SK-N-SH treated with all-trans-retinoic acid at 6 μM for 48 hours (cell line): ENCODE results near the gene PTPN13.

Experiments used
- ATAC-seq: fragments of 200-7000 bp; cut with Tn5 transposase; 3 replicates; pipeline ENCODE4 v1.9.1; 2020; ENCODE audit warnings: mild to moderate bottlenecking, moderate library complexity
- ARNTL ChIP-seq: fragments of 450-650 bp; formaldehyde crosslinking; IDR thresholded peaks from 2 replicates; pipeline ENCODE4 v1.5.0; 2020; ENCODE audit warnings: low read depth, mild to moderate bottlenecking, moderate library complexity, borderline replicate concordance
- BACH2 ChIP-seq: fragments of 250-450 bp; sonication (Bioruptor Pico); IDR thresholded peaks from 2 replicates; pipeline ENCODE4 v1.9.0; 2021; ENCODE audit warnings: mild to moderate bottlenecking, borderline replicate concordance
- CSDC2 ChIP-seq: fragments of 250-450 bp; sonication (Bioruptor Pico); IDR thresholded peaks from 2 replicates; pipeline ENCODE4 v1.5.0; 2020; ENCODE audit warnings: mild to moderate bottlenecking, moderate library complexity
- GLIS3 ChIP-seq: fragments of 250-450 bp; sonication (Bioruptor Pico); IDR thresholded peaks from 2 replicates; pipeline ENCODE4 v1.5.0; 2020; ENCODE audit warnings: mild to moderate bottlenecking, moderate library complexity
- ISL1 ChIP-seq: fragments of 250-450 bp; sonication (Bioruptor Pico); IDR thresholded peaks from 2 replicates; pipeline ENCODE4 v2.1.2; 2022; ENCODE audit warnings: mild to moderate bottlenecking, moderate library complexity
- OSR1 ChIP-seq: fragments of 250-450 bp; sonication (Bioruptor Pico); IDR thresholded peaks from 2 replicates; pipeline ENCODE4 v1.8.0; 2022; ENCODE audit warnings: moderate library complexity, mild to moderate bottlenecking, inconsistent platforms
- PPARA ChIP-seq: fragments of 250-450 bp; sonication (Bioruptor Pico); IDR thresholded peaks from 2 replicates; pipeline ENCODE4 v1.5.0; 2020; ENCODE audit warnings: mild to moderate bottlenecking, borderline replicate concordance
- RARB ChIP-seq: fragments of 250-450 bp; sonication (Bioruptor Pico); IDR thresholded peaks from 2 replicates; pipeline ENCODE4 v1.8.0; 2021; ENCODE audit warnings: mild to moderate bottlenecking, moderate library complexity
- TCF4 ChIP-seq: fragments of 250-450 bp; sonication (Bioruptor Pico); IDR thresholded peaks from 2 replicates; pipeline ENCODE4 v1.8.0; 2021; ENCODE audit warnings: mild to moderate bottlenecking, moderate library complexity, borderline replicate concordance
- TOX ChIP-seq: fragments of 250-450 bp; sonication (Bioruptor Pico); IDR thresholded peaks from 2 replicates; pipeline ENCODE4 v1.8.0; 2021; ENCODE audit warnings: mild to moderate bottlenecking, moderate library complexity, borderline replicate concordance
- TSHZ2 ChIP-seq: fragments of 250-450 bp; sonication (Bioruptor Pico); IDR thresholded peaks from 2 replicates; pipeline ENCODE4 v1.5.0; 2020; ENCODE audit warnings: mild to moderate bottlenecking, moderate library complexity
- ZC3H10 ChIP-seq: fragments of 250-450 bp; sonication (Bioruptor Pico); IDR thresholded peaks from 2 replicates; pipeline ENCODE4 v1.5.1; 2021; ENCODE audit warnings: mild to moderate bottlenecking, moderate library complexity
- ZFP30 ChIP-seq: fragments of 450-650 bp; formaldehyde crosslinking; IDR thresholded peaks from 2 replicates; pipeline ENCODE4 v1.5.0; 2022; ENCODE audit warnings: mild to moderate bottlenecking, moderate library complexity
- ZNF565 ChIP-seq: fragments of 450-650 bp; formaldehyde crosslinking; conservative IDR thresholded peaks from 2 replicates; pipeline ENCODE4 v1.5.0; 2020; ENCODE audit warnings: low read depth, mild to moderate bottlenecking, moderate library complexity
- ZNF70 ChIP-seq: fragments of 450-650 bp; formaldehyde crosslinking; IDR thresholded peaks from 2 replicates; pipeline ENCODE4 v1.5.0; 2020; ENCODE audit warnings: mild to moderate bottlenecking, moderate library complexity
- ZNF8 ChIP-seq: fragments of 450-650 bp; formaldehyde crosslinking; IDR thresholded peaks from 2 replicates; pipeline ENCODE4 v1.5.0; 2020; ENCODE audit warnings: mild to moderate bottlenecking, moderate library complexity
- TF ChIP-seq, protein P1 (sequence below): fragments of 250-450 bp; sonication (Bioruptor Pico); IDR thresholded peaks from 2 replicates; pipeline ENCODE4 v1.5.1; 2021; ENCODE audit warnings: mild to moderate bottlenecking, moderate library complexity
- TF ChIP-seq, protein P2 (sequence below): fragments of 250-450 bp; sonication (Bioruptor Pico); IDR thresholded peaks from 2 replicates; pipeline ENCODE4 v1.8.0; 2020; ENCODE audit warnings: mild to moderate bottlenecking, moderate library complexity, borderline replicate concordance
- TF ChIP-seq, protein P3 (sequence below): fragments of 250-450 bp; sonication (Bioruptor Pico); IDR thresholded peaks from 2 replicates; pipeline ENCODE4 v1.5.1; 2020; ENCODE audit warnings: low read depth, mild to moderate bottlenecking, moderate library complexity

The PTPN13 gene

GRCh38 chr4:86565651-86566050 is 28.5 kb upstream of the PTPN13 start (continued):
- TF ChIP-seq, protein P1, sequence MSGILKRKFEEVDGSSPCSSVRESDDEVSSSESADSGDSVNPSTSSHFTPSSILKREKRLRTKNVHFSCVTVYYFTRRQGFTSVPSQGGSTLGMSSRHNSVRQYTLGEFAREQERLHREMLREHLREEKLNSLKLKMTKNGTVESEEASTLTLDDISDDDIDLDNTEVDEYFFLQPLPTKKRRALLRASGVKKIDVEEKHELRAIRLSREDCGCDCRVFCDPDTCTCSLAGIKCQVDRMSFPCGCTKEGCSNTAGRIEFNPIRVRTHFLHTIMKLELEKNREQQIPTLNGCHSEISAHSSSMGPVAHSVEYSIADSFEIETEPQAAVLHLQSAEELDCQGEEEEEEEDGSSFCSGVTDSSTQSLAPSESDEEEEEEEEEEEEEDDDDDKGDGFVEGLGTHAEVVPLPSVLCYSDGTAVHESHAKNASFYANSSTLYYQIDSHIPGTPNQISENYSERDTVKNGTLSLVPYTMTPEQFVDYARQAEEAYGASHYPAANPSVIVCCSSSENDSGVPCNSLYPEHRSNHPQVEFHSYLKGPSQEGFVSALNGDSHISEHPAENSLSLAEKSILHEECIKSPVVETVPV: no peak
- no peak for TF ChIP-seq ZFP30 (CRISPR knock-in tag)

DNA sequence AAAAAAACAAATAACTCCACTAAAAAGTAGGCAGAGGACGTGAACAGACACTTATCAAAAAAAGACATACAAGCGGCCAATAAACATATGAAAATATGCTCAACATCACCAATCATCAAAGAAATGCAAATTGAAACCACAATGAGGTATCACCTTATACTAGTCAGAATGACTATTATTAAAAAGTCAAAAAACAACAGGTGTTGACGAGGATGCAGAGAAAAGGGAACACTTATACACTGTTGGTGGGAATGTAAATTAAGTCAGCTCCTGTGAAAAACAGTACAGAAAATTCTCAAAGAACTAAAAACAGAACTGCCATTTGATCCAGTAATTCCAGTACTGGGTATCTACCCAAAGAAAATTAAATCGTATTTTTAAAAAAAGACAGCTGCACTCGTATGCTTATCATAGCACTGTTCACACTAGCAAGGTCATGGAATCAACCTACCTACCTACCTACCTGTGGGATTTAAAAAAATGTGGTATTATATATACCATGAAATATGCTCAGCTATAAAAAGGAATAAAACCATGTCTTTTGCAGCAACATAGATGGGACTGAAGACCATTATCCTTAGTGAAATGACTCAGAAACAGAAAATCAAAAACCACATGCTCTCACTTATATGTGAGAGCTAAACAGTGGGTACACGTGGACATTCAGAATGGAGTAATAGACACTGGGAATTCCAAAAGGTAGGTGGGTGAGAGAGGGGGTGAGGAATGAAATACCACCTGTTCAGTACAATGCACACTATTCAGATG is 24.8 kb upstream of the PTPN13 start:
- no peak for ATAC-seq
- TF ChIP-seq, protein P2, sequence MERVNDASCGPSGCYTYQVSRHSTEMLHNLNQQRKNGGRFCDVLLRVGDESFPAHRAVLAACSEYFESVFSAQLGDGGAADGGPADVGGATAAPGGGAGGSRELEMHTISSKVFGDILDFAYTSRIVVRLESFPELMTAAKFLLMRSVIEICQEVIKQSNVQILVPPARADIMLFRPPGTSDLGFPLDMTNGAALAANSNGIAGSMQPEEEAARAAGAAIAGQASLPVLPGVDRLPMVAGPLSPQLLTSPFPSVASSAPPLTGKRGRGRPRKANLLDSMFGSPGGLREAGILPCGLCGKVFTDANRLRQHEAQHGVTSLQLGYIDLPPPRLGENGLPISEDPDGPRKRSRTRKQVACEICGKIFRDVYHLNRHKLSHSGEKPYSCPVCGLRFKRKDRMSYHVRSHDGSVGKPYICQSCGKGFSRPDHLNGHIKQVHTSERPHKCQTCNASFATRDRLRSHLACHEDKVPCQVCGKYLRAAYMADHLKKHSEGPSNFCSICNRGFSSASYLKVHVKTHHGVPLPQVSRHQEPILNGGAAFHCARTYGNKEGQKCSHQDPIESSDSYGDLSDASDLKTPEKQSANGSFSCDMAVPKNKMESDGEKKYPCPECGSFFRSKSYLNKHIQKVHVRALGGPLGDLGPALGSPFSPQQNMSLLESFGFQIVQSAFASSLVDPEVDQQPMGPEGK (CRISPR knock-in tag): no peak
- no peak for TF ChIP-seq PPARA
- TF ChIP-seq ZFP30 (CRISPR knock-in tag): no peak
- no peak for TF ChIP-seq ZC3H10 (CRISPR knock-in tag)
- TF ChIP-seq ZNF70 (CRISPR knock-in tag): no peak
- TF ChIP-seq ZNF565: no peak
- no peak for TF ChIP-seq ISL1 (CRISPR knock-in tag)
- no peak for TF ChIP-seq ZNF8 (CRISPR knock-in tag)
- TF ChIP-seq ARNTL (CRISPR knock-in tag): no peak
- TF ChIP-seq, protein P1: no peak
- no peak for TF ChIP-seq CSDC2 (CRISPR knock-in tag)
- TF ChIP-seq TOX: no peak
- TF ChIP-seq, protein P3, sequence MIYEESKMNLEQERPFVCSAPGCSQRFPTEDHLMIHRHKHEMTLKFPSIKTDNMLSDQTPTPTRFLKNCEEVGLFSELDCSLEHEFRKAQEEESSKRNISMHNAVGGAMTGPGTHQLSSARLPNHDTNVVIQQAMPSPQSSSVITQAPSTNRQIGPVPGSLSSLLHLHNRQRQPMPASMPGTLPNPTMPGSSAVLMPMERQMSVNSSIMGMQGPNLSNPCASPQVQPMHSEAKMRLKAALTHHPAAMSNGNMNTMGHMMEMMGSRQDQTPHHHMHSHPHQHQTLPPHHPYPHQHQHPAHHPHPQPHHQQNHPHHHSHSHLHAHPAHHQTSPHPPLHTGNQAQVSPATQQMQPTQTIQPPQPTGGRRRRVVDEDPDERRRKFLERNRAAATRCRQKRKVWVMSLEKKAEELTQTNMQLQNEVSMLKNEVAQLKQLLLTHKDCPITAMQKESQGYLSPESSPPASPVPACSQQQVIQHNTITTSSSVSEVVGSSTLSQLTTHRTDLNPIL: no peak
- no peak for TF ChIP-seq TCF4 (CRISPR knock-in tag)
- no peak for TF ChIP-seq OSR1 (CRISPR knock-in tag)
- no peak for TF ChIP-seq BACH2
- TF ChIP-seq, all 23 proteins: peak for 0

- no peak for TF ChIP-seq PPARA
- TF ChIP-seq TSHZ2: no peak
- no peak for TF ChIP-seq ISL1 (CRISPR knock-in tag)
- TF ChIP-seq BACH2: no peak
- no peak for ATAC-seq
These were observed 14.2 kb upstream of the PTPN13 start for GRCh38 chr4:86579941-86580340.

GRCh38 chr4:86582410-86582809 is 11.7 kb upstream of the PTPN13 start:
- TF ChIP-seq TSHZ2 (no peak), ZNF565 (no peak), BACH2 (no peak), GLIS3 (CRISPR knock-in tag) (no peak), RARB (CRISPR knock-in tag) (no peak), ISL1 (CRISPR knock-in tag) (no peak), ZC3H10 (CRISPR knock-in tag) (no peak)
- TF ChIP-seq, protein P2 (CRISPR knock-in tag): no peak
- no peak; the same call in 2 of the 3 replicates for ATAC-seq
